Hepatic stellate cell (primary cell): ENCODE results near the gene IFI6.
"Not testable (repeated sequence)": the region's sequence is repeated elsewhere in the genome, so short reads cannot be mapped to it uniquely, and the experiment has no call there.

Experiments
- DNase-seq: peaks from one replicate; pipeline ENCODE4 v3.0.0; 2011; ENCODE audit warnings: low spot score

Gene IFI6, protein sequence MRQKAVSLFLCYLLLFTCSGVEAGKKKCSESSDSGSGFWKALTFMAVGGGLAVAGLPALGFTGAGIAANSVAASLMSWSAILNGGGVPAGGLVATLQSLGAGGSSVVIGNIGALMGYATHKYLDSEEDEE

GRCh38 chr1:27671964-27672749 is at the start of gene IFI6:
IFI6 (minus strand) TSS chr1:27672192; CDS start chr1:27669314, 2,878 bp downstream.
- DNase-seq = peak; percentile 99

DNA sequence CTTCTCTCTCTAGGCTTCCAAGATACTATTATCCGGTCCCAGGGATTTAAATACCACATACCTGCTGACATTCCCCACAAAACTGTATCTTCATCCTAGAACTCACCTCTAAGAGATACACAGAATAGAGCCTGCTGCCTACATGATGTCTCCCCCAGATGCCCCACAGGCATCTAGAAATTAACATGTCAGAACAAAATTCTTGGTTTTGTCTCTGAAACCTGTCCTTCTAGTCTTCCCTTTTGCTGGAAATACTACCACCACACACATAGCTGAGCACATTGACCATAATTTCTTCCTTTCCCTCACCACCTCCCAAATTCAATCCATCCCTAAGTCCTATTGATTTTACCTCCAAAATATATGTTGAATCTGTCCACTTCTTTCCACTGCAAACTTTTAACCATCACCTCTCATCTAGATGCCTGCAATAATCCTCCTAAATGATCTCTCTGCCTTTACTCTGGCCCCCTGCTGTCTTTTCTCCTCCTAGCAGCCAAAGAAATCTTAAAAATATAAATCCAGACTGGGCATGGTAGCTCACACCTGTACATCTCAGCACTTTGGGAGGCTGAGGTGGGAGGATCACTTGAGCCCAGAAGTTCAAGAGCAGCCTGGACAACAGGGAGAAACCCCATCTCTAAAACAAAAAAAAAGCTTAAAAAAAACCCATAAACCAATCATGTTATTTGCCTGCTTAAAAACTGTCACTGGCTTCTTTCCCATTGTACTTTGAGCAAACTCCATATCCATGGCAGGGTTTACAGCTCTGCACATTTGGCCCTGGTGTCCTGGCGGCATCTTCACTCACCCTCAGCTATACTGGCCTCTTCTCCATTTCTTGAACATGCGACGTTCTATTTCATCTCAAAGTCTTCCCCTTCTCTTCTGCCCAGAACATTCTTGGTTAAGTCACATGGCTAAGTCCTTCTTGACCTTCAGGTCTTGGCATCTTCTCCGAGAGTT is 47.6 kb upstream of the IFI6 start:
- DNase-seq = peak; percentile 17

DNA sequence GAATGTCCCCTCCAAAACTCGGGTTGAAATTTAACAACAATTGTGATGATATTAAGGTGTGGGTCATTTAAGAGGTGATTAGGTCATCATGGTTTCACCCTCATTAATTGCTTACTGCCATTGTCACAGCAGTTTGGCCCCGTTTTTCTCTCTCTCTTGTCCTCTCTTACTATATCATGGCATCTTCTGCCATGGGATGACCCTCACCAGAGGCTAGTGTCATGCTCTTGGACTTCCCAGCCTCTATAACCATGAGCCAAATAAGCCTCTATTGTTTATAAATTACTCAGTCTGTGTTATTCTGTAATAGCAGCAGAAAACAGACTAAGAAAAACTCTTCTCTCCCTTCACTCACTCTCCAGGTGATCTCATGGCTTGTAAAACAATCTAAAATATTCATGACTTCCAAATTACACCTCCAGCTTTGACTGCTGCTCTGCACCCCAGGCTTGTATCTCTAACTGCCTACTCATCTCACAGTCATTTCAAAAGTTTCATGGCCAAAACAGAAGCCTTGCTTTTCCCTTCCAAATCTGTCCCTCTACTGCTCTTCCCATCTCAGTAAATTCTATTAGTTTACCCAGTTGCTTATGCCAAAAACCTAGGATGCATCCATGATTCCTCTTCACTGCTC is 44.4 kb upstream of the IFI6 start:
- no peak for DNase-seq

DNA sequence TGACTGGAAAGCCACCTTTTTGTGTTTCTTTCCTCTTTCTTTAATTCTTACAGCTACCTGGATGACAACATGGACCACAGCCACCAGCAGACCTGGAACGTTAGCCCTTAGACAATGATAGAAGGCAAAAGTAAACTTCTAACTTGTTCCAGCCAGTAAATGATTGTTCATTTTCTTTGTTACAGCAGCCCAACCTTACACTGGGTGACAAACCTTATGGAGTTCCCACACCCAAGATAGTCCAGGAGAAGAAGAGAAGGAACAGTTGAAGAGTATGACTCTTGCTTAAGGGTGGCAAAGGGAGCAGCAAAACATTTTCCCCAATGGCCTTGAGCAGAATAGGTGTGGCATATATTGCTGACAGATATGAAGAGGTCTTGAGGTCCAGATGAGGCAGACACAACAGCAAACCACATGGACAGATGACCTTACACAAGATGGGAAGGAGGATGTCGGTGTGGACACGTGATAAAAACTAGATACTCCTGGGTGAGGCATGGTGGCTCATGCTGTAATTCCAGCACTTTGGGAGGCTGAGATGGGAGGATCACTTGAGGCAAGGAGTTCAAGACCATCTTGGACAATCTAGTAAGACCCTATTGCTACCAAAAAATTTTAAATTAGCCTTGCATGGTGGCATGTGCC is 42.0 kb upstream of the IFI6 start:
- no peak for DNase-seq

DNA sequence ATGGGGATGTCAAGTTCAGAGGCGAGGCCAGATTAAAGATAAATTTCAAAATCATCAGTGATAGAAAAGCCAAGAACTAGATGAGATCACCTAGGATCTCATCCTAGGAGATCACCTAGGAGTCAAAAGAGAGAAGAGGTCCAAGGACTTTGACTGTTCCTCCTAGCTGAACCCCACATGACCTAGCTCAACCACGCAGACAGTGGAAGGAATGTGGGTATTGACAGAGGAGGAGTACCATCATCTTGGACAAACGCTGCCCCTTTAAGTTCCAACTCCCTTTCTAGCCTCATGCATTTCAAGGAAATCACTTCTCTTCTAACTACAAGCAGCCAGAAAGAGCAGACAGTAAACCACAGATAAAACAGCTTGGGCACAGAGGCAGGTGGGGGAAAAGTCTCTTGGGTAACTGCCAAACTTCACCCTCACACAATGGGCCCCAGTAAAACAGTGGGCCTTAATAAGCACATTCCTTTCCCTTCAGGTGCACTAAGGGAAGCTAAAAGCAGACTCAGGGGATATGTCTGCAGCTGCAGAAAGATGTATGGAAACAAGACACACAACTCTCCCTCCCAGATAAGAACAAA is 41.2 kb upstream of the IFI6 start:
- no peak for DNase-seq

GRCh38 chr1:27710574-27710973 is 38.6 kb upstream of the IFI6 start:
- no peak for DNase-seq

GRCh38 chr1:27705545-27705944 is 33.6 kb upstream of the IFI6 start:
- DNase-seq = no peak

DNA sequence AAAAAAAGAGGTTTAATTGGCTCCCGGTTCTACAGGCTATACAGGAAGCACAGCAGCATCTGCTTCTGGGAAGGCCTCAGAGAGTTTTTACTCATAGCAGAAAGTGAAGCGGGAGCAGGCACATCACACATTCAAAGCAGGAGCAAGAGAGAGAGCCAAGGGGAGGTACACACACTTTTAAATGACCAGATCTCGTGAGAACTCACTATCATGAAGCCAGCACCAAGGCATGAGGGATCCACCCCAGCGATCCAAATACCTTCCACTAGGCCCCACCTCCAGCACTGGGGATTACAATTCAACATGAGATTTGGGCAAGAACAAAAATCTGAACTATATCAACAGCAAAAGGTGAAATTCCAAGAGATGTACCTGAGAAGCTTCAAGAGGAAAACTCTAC is 33.0 kb upstream of the IFI6 start:
- DNase-seq = no peak

GRCh38 chr1:27696835-27697234 is 24.8 kb upstream of the IFI6 start:
- DNase-seq = not testable (repeated sequence)

- DNase-seq = no peak
Measured at GRCh38 chr1:27690183-27690582, 18.2 kb upstream of the IFI6 start.

- DNase-seq = peak; percentile 63
Measured at GRCh38 chr1:27689423-27690173, 17.6 kb upstream of the IFI6 start.

GRCh38 chr1:27687906-27688305 is 15.9 kb upstream of the IFI6 start:
- DNase-seq = no peak

DNA sequence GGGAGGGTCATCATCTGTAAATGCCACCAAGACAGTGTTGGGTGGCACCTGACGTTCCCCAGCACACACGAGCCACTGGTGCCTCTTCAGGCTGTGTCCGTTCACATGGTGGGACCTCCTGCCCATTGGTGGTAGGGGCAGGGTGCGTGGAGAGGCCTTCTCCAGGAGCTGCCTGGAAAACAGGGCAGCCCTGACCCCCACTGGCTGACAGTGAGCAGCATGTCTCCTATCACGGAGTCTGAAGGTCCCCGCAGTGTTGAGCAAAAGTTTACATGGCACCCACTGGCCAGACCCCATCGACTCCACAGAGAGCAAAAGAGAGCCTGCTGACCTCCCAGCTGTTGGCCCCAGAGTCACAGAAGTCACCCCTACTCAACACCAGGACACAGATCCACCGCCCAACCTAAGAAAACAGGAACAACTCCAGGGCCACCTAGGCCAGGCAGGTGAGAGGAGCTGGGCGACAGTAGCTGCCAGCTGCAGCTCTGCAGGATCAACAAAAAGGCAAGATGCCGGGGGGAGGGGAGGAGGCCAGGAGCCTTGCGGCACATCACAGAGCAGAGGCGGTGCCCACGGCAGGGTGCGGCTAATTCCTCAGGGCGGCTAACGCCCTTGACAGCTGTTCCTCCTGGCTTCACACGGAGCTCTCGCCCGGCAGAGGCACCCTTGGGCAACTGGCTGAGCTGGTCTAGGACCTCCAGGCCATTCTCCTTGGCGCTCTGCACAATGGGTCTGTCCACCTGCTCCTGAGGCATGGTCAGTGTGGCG is 14.4 kb upstream of the IFI6 start:
- DNase-seq = no peak

- DNase-seq = no peak
Measured at GRCh38 chr1:27684176-27684575, 12.2 kb upstream of the IFI6 start.

GRCh38 chr1:27682351-27682944 is 10.5 kb upstream of the IFI6 start:
- no peak for DNase-seq

DNA sequence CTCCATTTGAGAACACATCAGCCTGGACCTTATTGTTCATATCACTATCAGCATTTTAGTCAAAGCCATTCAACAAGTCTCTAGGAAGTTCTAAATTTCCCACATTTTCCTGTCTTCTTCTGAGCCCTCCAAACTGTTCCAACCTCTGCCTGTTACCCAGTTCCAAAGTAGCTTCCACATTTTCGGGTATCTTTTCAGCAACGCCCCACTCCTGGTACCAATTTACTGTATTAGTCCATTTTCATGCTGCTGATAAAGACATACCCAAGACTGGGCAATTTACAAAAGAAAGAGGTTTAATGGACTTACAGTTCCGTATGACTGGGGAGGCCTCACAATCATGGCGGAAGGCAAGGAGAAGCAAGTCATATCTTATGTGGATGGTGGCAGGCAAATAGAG is 9.6 kb upstream of the IFI6 start:
- not testable (repeated sequence) for DNase-seq

- DNase-seq = not testable (repeated sequence)
Measured at GRCh38 chr1:27680225-27680791, 8.3 kb upstream of the IFI6 start.

GRCh38 chr1:27678747-27679146 is 6.8 kb upstream of the IFI6 start:
- DNase-seq = no peak

- no peak for DNase-seq
Measured at GRCh38 chr1:27676410-27676809, 4.4 kb upstream of the IFI6 start.
